DOHH2 (cell line): ENCODE results near the gene KDELR3.

Source experiments
- H3F3A ChIP-seq: fragments of 200-600 bp; sonication (generic), shearing (Covaris generic); 2 replicates; pipeline ENCODE4 v1.6.0; 2016; ENCODE audit warnings: antibody characterized with exemption, mild to moderate bottlenecking; ENCODE audit not compliant: control insufficient read depth, insufficient read depth
- H3K27ac ChIP-seq: fragments of 200-600 bp; sonication (generic); 2 replicates; pipeline ENCODE4 v1.5.1; 2014; ENCODE audit warnings: low read depth, mild to moderate bottlenecking, low read length, moderate library complexity
- H3K27me3 ChIP-seq: fragments of 200-600 bp; sonication (generic); 2 replicates; pipeline ENCODE4 v1.6.1; 2014; ENCODE audit warnings: mild to moderate bottlenecking, low read length, mixed read lengths; ENCODE audit not compliant: control insufficient read depth
- H3K36me3 ChIP-seq: fragments of 200-600 bp; sonication (generic); 2 replicates; pipeline ENCODE4 v1.6.1; 2014; ENCODE audit warnings: mild to moderate bottlenecking, low read length, moderate library complexity, mixed read lengths; ENCODE audit not compliant: control insufficient read depth
- H3K4me1 ChIP-seq: fragments of 200-600 bp; sonication (generic); 2 replicates; pipeline ENCODE4 v1.6.1; 2014; ENCODE audit warnings: mild to moderate bottlenecking, low read length, mixed read lengths; ENCODE audit not compliant: control insufficient read depth
- H3K4me2 ChIP-seq: fragments of 200-600 bp; sonication (generic); 2 replicates; pipeline ENCODE4 v1.6.0; 2014; ENCODE audit warnings: mild to moderate bottlenecking, low read length, moderate library complexity
- H3K4me3 ChIP-seq: fragments of 200-600 bp; sonication (generic); 2 replicates; pipeline ENCODE4 v1.5.1; 2014; ENCODE audit warnings: mild to moderate bottlenecking, low read length, mixed read lengths
- H3K79me2 ChIP-seq: fragments of 200-600 bp; sonication (generic); 2 replicates; pipeline ENCODE4 v1.6.1; 2014; ENCODE audit warnings: mild to moderate bottlenecking, low read length, mixed read lengths; ENCODE audit not compliant: control insufficient read depth
- H3K9me2 ChIP-seq: fragments of 200-600 bp; sonication (generic); replicated peaks from 2 replicates; pipeline ENCODE4 v1.6.1; 2014; ENCODE audit warnings: mild to moderate bottlenecking, low read length, mixed read lengths; ENCODE audit not compliant: control insufficient read depth
- H3K9me3 ChIP-seq: fragments of 200-600 bp; sonication (generic); 2 replicates; pipeline ENCODE4 v1.6.1; 2014; ENCODE audit warnings: antibody characterized with exemption, low read length, mixed read lengths; ENCODE audit not compliant: control insufficient read depth, insufficient read depth
- H4K20me1 ChIP-seq: fragments of 200-600 bp; sonication (generic); 2 replicates; pipeline ENCODE4 v1.6.0; 2014; ENCODE audit warnings: low read depth, mild to moderate bottlenecking, antibody characterized with exemption, low read length, moderate library complexity; ENCODE audit not compliant: control insufficient read depth, insufficient read depth
- CTCF ChIP-seq: fragments of 200-600 bp; sonication (generic); IDR thresholded peaks from one replicate; pipeline ENCODE4 v1.5.1; 2014; ENCODE audit warnings: antibody characterized with exemption, mild to moderate bottlenecking, low read depth, low read length; ENCODE audit not compliant: poor library complexity, severe bottlenecking
- EZH2phosphoT487 ChIP-seq: fragments of 200-600 bp; sonication (generic); IDR thresholded peaks from 2 replicates; pipeline ENCODE4 v1.6.1; 2017; ENCODE audit warnings: borderline replicate concordance, mild to moderate bottlenecking, antibody characterized with exemption, low read length, moderate library complexity, mixed read lengths

The KDELR3 gene

GRCh38 chr22:38519453-38520250 lies 51.8 kb downstream of the KDELR3 start:
- no peaks in the 10 kb centered on the region for H3K9me2 ChIP-seq
- no peak overlapping the region for H3K4me3 ChIP-seq
- no peak overlapping the region for H3K27ac ChIP-seq
- H3K4me2 ChIP-seq, result no peak overlapping the region
- H4K20me1 ChIP-seq, result no peaks in the 10 kb centered on the region
- no peaks in the 10 kb centered on the region for H3K27me3 ChIP-seq
- H3K79me2 ChIP-seq, result no peaks in the 10 kb centered on the region
- no peak for TF ChIP-seq CTCF
- no peaks in the 10 kb centered on the region for H3K4me1 ChIP-seq
- no peaks in the 10 kb centered on the region for H3K36me3 ChIP-seq
- no peaks in the 10 kb centered on the region for H3K9me3 ChIP-seq
- H3F3A ChIP-seq, result no peaks in the 10 kb centered on the region

GRCh38 chr22:38523029-38523428 lies 55.1 kb downstream of the KDELR3 start:
- H3K9me3 ChIP-seq, result no peaks in the 10 kb centered on the region
- H3K36me3 ChIP-seq, result no peaks in the 10 kb centered on the region
- TF ChIP-seq CTCF (no peak), EZH2phosphoT487 (no peak)

GRCh38 chr22:38523479-38523878 lies 55.6 kb downstream of the KDELR3 start:
- Histone ChIP-seq H3K36me3 (no peaks in the 10 kb centered on the region), H3K4me2 (no peak overlapping the region), H3K9me3 (no peaks in the 10 kb centered on the region), H3F3A (no peaks in the 10 kb centered on the region), H3K4me3 (no peak overlapping the region), H3K79me2 (no peaks in the 10 kb centered on the region), H3K4me1 (no peaks in the 10 kb centered on the region), H3K27ac (no peak overlapping the region), H3K27me3 (no peaks in the 10 kb centered on the region), H4K20me1 (no peaks in the 10 kb centered on the region), H3K9me2 (no peaks in the 10 kb centered on the region)
- TF ChIP-seq CTCF (no peak), EZH2phosphoT487 (no peak)

More at GRCh38 chr22:38523029-38523428, 55.1 kb downstream of the KDELR3 start:
- Histone ChIP-seq H3K4me2 (no peak overlapping the region), H3K9me2 (no peaks in the 10 kb centered on the region), H3K79me2 (no peaks in the 10 kb centered on the region), H4K20me1 (no peaks in the 10 kb centered on the region), H3K4me1 (no peaks in the 10 kb centered on the region), H3F3A (no peaks in the 10 kb centered on the region), H3K27me3 (no peaks in the 10 kb centered on the region), H3K4me3 (no peak overlapping the region), H3K27ac (no peak overlapping the region)
